Neural crest cell (in vitro differentiated cells): ENCODE measurements around the gene UBE2L6. TPM values are rescaled to one million over a fixed set of nuclear protein-coding genes. Genes with fewer than 3 reads are reported as not detected.
"Not testable (repeated sequence)": the region's sequence is repeated elsewhere in the genome, so short reads cannot be mapped to it uniquely, and the experiment has no call there.

Source experiments
- DNase-seq: peaks from one replicate; pipeline ENCODE4 v3.0.0; 2021; ENCODE audit warnings: low read depth, mixed read lengths, low spot score
- H3K27ac Mint-ChIP-seq: one replicate; pipeline ENCODE4 v1.8.0; 2021; ENCODE audit warnings: mild to moderate bottlenecking, mixed read lengths; ENCODE audit not compliant: unreplicated experiment
- H3K27me3 Mint-ChIP-seq: 2 replicates; pipeline ENCODE4 v1.8.0; 2021; ENCODE audit warnings: low read depth, mild to moderate bottlenecking, mixed read lengths
- H3K36me3 Mint-ChIP-seq: 2 replicates; pipeline ENCODE4 v1.8.0; 2021; ENCODE audit warnings: low read depth, mild to moderate bottlenecking, mixed read lengths
- H3K4me1 Mint-ChIP-seq: 2 replicates; pipeline ENCODE4 v1.8.0; 2021; ENCODE audit warnings: mixed read lengths
- H3K4me3 Mint-ChIP-seq: one replicate; pipeline ENCODE4 v1.8.0; 2021; ENCODE audit warnings: mild to moderate bottlenecking, mixed read lengths
- H3K9me3 Mint-ChIP-seq: 2 replicates; pipeline ENCODE4 v1.8.0; 2021; ENCODE audit warnings: mixed read lengths
- total RNA-seq: library from RNA; stranded (reverse); gene quantifications from 2 replicates; pipeline ENCODE4 v1.2.1, GENCODE V29; 2021
- TF ChIP-seq, protein P1 (sequence below): fragments of 200-600 bp; sonication (generic); conservative IDR thresholded peaks from 2 replicates; pipeline ENCODE4 v1.5.0; 2021; ENCODE audit warnings: antibody characterized with exemption, mild to moderate bottlenecking

UBE2L6 gene
- total RNA-seq, 1 donor from 2014 or later, result 68.7 TPM

- Mint-ChIP-seq H3K9me3 (no peaks in the 10 kb centered on the region), H3K27me3 (peaks cover 7% of the 10 kb centered on the region), H3K36me3 (no peaks in the 10 kb centered on the region), H3K4me1 (peaks cover 4% of the 10 kb centered on the region), H3K27ac (no peak overlapping the region), H3K4me3 (no peak overlapping the region)
- no peak for DNase-seq
- TF ChIP-seq, protein P1, sequence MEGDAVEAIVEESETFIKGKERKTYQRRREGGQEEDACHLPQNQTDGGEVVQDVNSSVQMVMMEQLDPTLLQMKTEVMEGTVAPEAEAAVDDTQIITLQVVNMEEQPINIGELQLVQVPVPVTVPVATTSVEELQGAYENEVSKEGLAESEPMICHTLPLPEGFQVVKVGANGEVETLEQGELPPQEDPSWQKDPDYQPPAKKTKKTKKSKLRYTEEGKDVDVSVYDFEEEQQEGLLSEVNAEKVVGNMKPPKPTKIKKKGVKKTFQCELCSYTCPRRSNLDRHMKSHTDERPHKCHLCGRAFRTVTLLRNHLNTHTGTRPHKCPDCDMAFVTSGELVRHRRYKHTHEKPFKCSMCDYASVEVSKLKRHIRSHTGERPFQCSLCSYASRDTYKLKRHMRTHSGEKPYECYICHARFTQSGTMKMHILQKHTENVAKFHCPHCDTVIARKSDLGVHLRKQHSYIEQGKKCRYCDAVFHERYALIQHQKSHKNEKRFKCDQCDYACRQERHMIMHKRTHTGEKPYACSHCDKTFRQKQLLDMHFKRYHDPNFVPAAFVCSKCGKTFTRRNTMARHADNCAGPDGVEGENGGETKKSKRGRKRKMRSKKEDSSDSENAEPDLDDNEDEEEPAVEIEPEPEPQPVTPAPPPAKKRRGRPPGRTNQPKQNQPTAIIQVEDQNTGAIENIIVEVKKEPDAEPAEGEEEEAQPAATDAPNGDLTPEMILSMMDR, result no peak
Observed at GRCh38 chr11:57542582-57542981, 24.9 kb downstream of the UBE2L6 start.

DNA sequence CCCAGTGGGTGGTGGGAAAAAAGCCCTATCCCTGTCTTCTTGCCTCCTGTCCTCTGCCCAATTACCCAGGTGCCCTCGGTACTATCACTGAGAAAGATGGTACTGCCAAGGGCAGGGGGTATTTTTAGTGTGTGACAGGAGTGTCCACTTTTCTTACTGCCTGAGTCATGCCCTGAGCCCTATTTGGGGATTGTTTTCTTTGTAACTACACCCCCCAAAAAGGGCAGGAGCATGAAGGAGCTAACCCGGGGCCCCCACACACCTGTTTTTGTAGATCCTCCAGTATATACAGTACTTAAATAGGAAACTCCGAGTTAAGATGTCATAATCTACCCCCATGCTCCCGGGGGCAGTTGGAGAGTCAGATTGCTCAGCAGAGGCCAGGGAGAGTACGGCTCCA, 26.3 kb downstream of the UBE2L6 start:
- Mint-ChIP-seq H3K4me3 (no peak overlapping the region), H3K4me1 (peaks cover 4% of the 10 kb centered on the region), H3K9me3 (no peaks in the 10 kb centered on the region), H3K36me3 (no peaks in the 10 kb centered on the region), H3K27ac (no peak overlapping the region), H3K27me3 (peaks cover 7% of the 10 kb centered on the region)
- TF ChIP-seq, protein P1, result no peak
- no peak for DNase-seq

- no peak for DNase-seq
- TF ChIP-seq, protein P1, result no peak
- Mint-ChIP-seq H3K27ac (no peak overlapping the region), H3K9me3 (no peaks in the 10 kb centered on the region), H3K4me1 (peaks cover 4% of the 10 kb centered on the region), H3K4me3 (no peak overlapping the region), H3K27me3 (peaks cover 13% of the 10 kb centered on the region), H3K36me3 (no peaks in the 10 kb centered on the region)
Observed at GRCh38 chr11:57539342-57539741, 28.1 kb downstream of the UBE2L6 start.

DNA sequence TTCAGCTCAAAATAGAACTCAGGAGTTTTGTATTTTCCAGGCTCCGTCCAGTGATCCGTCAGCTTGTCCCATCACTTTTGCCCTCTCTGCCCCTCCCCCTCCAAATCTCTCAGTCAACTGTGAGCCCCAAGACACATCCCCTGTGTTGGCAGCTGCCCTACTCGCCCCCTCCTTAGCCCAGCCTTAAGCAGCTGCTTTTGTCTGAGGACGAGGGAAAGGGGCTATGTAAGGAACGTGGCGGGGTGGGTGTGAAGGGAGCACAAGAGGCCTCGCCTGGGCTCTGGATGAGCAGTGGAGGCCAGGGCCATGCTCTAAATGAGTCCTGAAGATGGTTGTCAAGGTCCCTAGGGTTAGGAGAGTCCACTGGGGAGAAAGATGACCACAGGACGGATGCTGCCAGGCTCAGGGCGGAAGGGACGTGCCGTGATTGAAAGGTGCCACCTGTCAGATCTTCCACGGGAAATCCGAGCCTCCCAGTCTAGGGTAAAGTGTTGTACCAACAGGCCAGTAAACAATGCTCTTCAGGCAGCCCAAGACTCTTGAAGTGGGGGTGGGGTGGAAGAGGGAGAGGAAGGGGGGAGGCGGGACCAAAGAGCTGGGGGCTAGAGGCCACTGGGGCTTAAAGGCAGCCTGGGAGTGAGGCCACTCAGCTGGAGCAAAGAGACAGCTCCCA, 30.4 kb downstream of the UBE2L6 start, which contains the start of gene SMTNL1:
Gene SMTNL1, plus strand, starts transcription at position 649 of the 673 bp plus-strand sequence. CDS start 5,048 bp downstream, outside the sequence.
- no peak within 1 kb of the TSS for H3K4me3 Mint-ChIP-seq

GRCh38 chr11:57534449-57534848, 33.0 kb downstream of the UBE2L6 start:
- Mint-ChIP-seq H3K27me3 (peaks cover 13% of the 10 kb centered on the region), H3K4me1 (peaks cover 19% of the 10 kb centered on the region)
- not testable (repeated sequence) for H3K27ac Mint-ChIP-seq, DNase-seq, H3K4me3 Mint-ChIP-seq, H3K9me3 Mint-ChIP-seq, H3K36me3 Mint-ChIP-seq

More for the DNA sequence above, 30.4 kb downstream of the UBE2L6 start, which contains the start of gene SMTNL1:
- H3K27me3 Mint-ChIP-seq, result peaks cover 10% of the 10 kb centered on the region
- no peaks in the 10 kb centered on the region for H3K36me3 Mint-ChIP-seq
- TF ChIP-seq, protein P1, result no peak
- peaks cover 4% of the 10 kb centered on the region for H3K4me1 Mint-ChIP-seq
- no peak for DNase-seq
- H3K9me3 Mint-ChIP-seq, result no peaks in the 10 kb centered on the region
- H3K27ac Mint-ChIP-seq, result peak within 1 kb of the TSS; percentile 32
